ENCODE data around the gene EFEMP1.

The EFEMP1 gene

GRCh38 chr2:55902429-55902828 lies 21.2 kb downstream of the EFEMP1 start:
- DNase-seq (ENCODE audit: low read depth) = no peak
- no peak overlapping the region for H3K4me3 ChIP-seq (ENCODE audit: low read depth, low read length)
- TF ChIP-seq CTCF (IDR thresholded peaks at IDR 0.05; ENCODE audit: low read depth, low read length, missing control alignments) = no peak

GRCh38 chr2:55901941-55902340 lies 21.6 kb downstream of the EFEMP1 start:
- TF ChIP-seq CTCF (IDR thresholded peaks at IDR 0.05; ENCODE audit: low read depth, low read length, missing control alignments) = no peak
- no peak overlapping the region for H3K4me3 ChIP-seq (ENCODE audit: low read depth, low read length)
- no peak for DNase-seq (ENCODE audit: low read depth)

GRCh38 chr2:55901322-55901721 lies 22.3 kb downstream of the EFEMP1 start:
- H3K4me3 ChIP-seq (ENCODE audit: low read depth, low read length) = no peak overlapping the region
- DNase-seq (ENCODE audit: low read depth) = no peak
- no peak for TF ChIP-seq CTCF (IDR thresholded peaks at IDR 0.05; ENCODE audit: low read depth, low read length, missing control alignments)

- TF ChIP-seq CTCF (IDR thresholded peaks at IDR 0.05; ENCODE audit: low read depth, low read length, missing control alignments) = no peak
- DNase-seq (ENCODE audit: low read depth) = no peak
- H3K4me3 ChIP-seq (ENCODE audit: low read depth, low read length) = no peak overlapping the region
Measured at GRCh38 chr2:55899881-55900280, 23.7 kb downstream of the EFEMP1 start.

- no peak overlapping the region for H3K4me3 ChIP-seq (ENCODE audit: low read depth, low read length)
- DNase-seq (ENCODE audit: low read depth) = no peak
- no peak for TF ChIP-seq CTCF (IDR thresholded peaks at IDR 0.05; ENCODE audit: low read depth, low read length, missing control alignments)
Measured at GRCh38 chr2:55898386-55899040, 25.1 kb downstream of the EFEMP1 start.

- no peak for TF ChIP-seq CTCF (IDR thresholded peaks at IDR 0.05; ENCODE audit: low read depth, low read length, missing control alignments)
- no peak overlapping the region for H3K4me3 ChIP-seq (ENCODE audit: low read depth, low read length)
- DNase-seq (ENCODE audit: low read depth) = no peak
Measured at GRCh38 chr2:55896633-55897032, 26.9 kb downstream of the EFEMP1 start.

GRCh38 chr2:55894720-55895119 lies 28.9 kb downstream of the EFEMP1 start:
- no peak for DNase-seq (ENCODE audit: low read depth)
- no peak overlapping the region for H3K4me3 ChIP-seq (ENCODE audit: low read depth, low read length)
- TF ChIP-seq CTCF (IDR thresholded peaks at IDR 0.05; ENCODE audit: low read depth, low read length, missing control alignments) = no peak
